Muscle of back (tissue), 11 donors: ENCODE measurements around the gene DCAF10. TPM values are rescaled to one million over a fixed set of nuclear protein-coding genes. Genes with fewer than 3 reads are reported as not detected.
"Not testable (repeated sequence)": the region's sequence is repeated elsewhere in the genome, so short reads cannot be mapped to it uniquely, and the experiment has no call there.

ENCODE experiments used
- DNase-seq, 3 donors: peaks; one replicate each; pipeline versions ENCODE4 v3.0.0 to v3.0.0-alpha.2; 2013
- polyA plus RNA-seq, 10 donors: library from polyadenylated mRNA; unstranded; fragments of 120-200 nt; gene quantifications; one replicate each; pipeline ENCODE4 v1.2.1, GENCODE V29; 2013; ENCODE audit not compliant: insufficient read length in 10 of 10

The DCAF10 gene
- polyA plus RNA-seq, 10 donors = 18.5 to 32.2 (median 25.1) TPM

- DNase-seq = no peak
These were observed 56.0 kb downstream of the DCAF10 start for GRCh38 chr9:37856551-37856950.

- no peak for DNase-seq
These were observed 58.4 kb downstream of the DCAF10 start for GRCh38 chr9:37859043-37859442.

GRCh38 chr9:37862530-37862929 is 61.9 kb downstream of the DCAF10 start:
- no peak for DNase-seq

GRCh38 chr9:37870081-37870798 is 69.6 kb downstream of the DCAF10 start:
- DNase-seq = no peak

- DNase-seq = no peak
These were observed 70.2 kb downstream of the DCAF10 start for GRCh38 chr9:37870799-37871176.

GRCh38 chr9:37873955-37874354 is 73.4 kb downstream of the DCAF10 start:
- no peak for DNase-seq

GRCh38 chr9:37876376-37876775 is 75.8 kb downstream of the DCAF10 start:
- DNase-seq = no peak

GRCh38 chr9:37880916-37881479 is 80.4 kb downstream of the DCAF10 start:
- DNase-seq = no peak

- DNase-seq = not testable (repeated sequence)
These were observed 87.5 kb downstream of the DCAF10 start for GRCh38 chr9:37887977-37888583.

- DNase-seq = no peak
These were observed 88.9 kb downstream of the DCAF10 start for GRCh38 chr9:37889536-37889935.

GRCh38 chr9:37891042-37891441 is 90.4 kb downstream of the DCAF10 start:
- DNase-seq = not testable (repeated sequence)

GRCh38 chr9:37892063-37892462 is 91.5 kb downstream of the DCAF10 start:
- DNase-seq = no peak

- no peak for DNase-seq
These were observed 97.1 kb downstream of the DCAF10 start for GRCh38 chr9:37897665-37898064.

- DNase-seq = no peak
These were observed 98.4 kb downstream of the DCAF10 start for GRCh38 chr9:37899041-37899440.

- no peak for DNase-seq
These were observed 101.5 kb downstream of the DCAF10 start for GRCh38 chr9:37902131-37902530.

GRCh38 chr9:37902796-37903646 is 102.4 kb downstream of the DCAF10 start:
- no peak for DNase-seq

GRCh38 chr9:37903647-37904444 is 103.2 kb downstream of the DCAF10 start, which contains the start of gene SLC25A51:
SLC25A51 (minus strand) TSS chr9:37904127; CDS start chr9:37888550, 15,577 bp downstream.
- peak; percentile 94 to 99 (median 96) for DNase-seq

GRCh38 chr9:37904445-37905130 is 104.0 kb downstream of the DCAF10 start:
- DNase-seq = peak in 1 of 3 donors; percentile 57

GRCh38 chr9:37905131-37905505 is 104.5 kb downstream of the DCAF10 start:
- DNase-seq = no peak

- no peak for DNase-seq
These were observed 105.2 kb downstream of the DCAF10 start for GRCh38 chr9:37905776-37906175.
